CD4-positive, alpha-beta T cell treated with Interleukin-4 for 4 hours (primary cell): ENCODE measurements around the gene PGAM2.

Experiments
- DNase-seq: peaks from one replicate; pipeline ENCODE4 v3.0.0-alpha.2; 2020

The PGAM2 gene

GRCh38 chr7:44103566-44103922, 38.2 kb upstream of the PGAM2 start:
- DNase-seq: no peak

GRCh38 chr7:44102846-44103565, 37.6 kb upstream of the PGAM2 start:
- no peak for DNase-seq

GRCh38 chr7:44101966-44102845, 36.8 kb upstream of the PGAM2 start:
- no peak for DNase-seq

- no peak for DNase-seq
Measured at GRCh38 chr7:44101303-44101965, 36.1 kb upstream of the PGAM2 start.

- DNase-seq: no peak
Measured at GRCh38 chr7:44100458-44101302, 35.3 kb upstream of the PGAM2 start.

GRCh38 chr7:44099669-44100068, 34.3 kb upstream of the PGAM2 start:
- DNase-seq: no peak

- DNase-seq: no peak
Measured at GRCh38 chr7:44098092-44099068, 33.0 kb upstream of the PGAM2 start.

- DNase-seq: no peak
Measured at GRCh38 chr7:44097064-44097932, 31.9 kb upstream of the PGAM2 start.

- no peak for DNase-seq
Measured at GRCh38 chr7:44096326-44096881, 31.0 kb upstream of the PGAM2 start.

- DNase-seq: no peak
Measured at GRCh38 chr7:44095781-44096180, 30.4 kb upstream of the PGAM2 start.

- DNase-seq: no peak
Measured at GRCh38 chr7:44094883-44095592, 29.7 kb upstream of the PGAM2 start.

- no peak for DNase-seq
Measured at GRCh38 chr7:44094365-44094764, 29.0 kb upstream of the PGAM2 start.

GRCh38 chr7:44093102-44093641, 27.8 kb upstream of the PGAM2 start:
- no peak for DNase-seq

GRCh38 chr7:44087911-44088838, 22.8 kb upstream of the PGAM2 start:
- DNase-seq: no peak

GRCh38 chr7:44086627-44087026, 21.3 kb upstream of the PGAM2 start:
- no peak for DNase-seq

GRCh38 chr7:44085546-44085945, 20.2 kb upstream of the PGAM2 start:
- DNase-seq: no peak

GRCh38 chr7:44084701-44085100, 19.3 kb upstream of the PGAM2 start:
- no peak for DNase-seq

GRCh38 chr7:44083796-44084195, 18.4 kb upstream of the PGAM2 start:
- no peak for DNase-seq
